Uterus (tissue), 2 donors: Measurements from ENCODE around the gene LRRC70.

ENCODE experiments used
- CTCF ChIP-seq, 4 experiments: fragments of 200-600 bp in 2 of 4; fragments of 450-650 bp in 2 of 4; sonication (generic) in 2 of 4; IDR thresholded peaks; one replicate each; pipeline ENCODE4 v1.5.1; 2016 to 2019; ENCODE audit warnings: antibody characterized with exemption in 4 of 4, mild to moderate bottlenecking in 2 of 4, moderate library complexity in 1 of 4
- POLR2A ChIP-seq, 2 donors: fragments of 450-650 bp; IDR thresholded peaks; one replicate each; pipeline ENCODE4 v1.6.1; 2016; ENCODE audit warnings: antibody characterized with exemption in 2 of 2, mild to moderate bottlenecking in 1 of 2, moderate library complexity in 1 of 2

GRCh38 chr5:62568143-62568542, 10.5 kb upstream of the LRRC70 start:
- TF ChIP-seq CTCF (IDR thresholded peaks at IDR 0.05) (no peak), POLR2A (IDR thresholded peaks at IDR 0.05) (no peak)
